Measurements from ENCODE around the gene AMN1.

DNA sequence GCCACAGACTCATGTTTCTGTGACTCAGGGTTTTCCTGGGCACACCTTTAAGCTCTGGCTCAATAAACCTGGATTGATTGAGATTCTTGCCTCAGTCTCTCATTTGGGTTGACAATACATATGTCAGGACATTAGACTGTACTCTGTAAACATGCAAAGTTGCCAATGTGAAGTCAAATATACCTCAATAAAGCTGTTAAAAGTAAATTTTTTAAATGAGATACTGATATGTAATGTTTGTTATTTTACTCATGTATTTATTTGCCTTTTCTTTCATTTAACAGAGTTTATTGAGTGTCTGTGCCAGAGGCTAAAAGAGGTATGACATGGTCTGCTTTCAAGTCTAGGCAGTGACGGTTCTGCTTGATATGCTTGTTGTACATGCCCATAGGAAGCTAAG, 73.0 kb downstream of the AMN1 start:
- TF ChIP-seq, protein P1, sequence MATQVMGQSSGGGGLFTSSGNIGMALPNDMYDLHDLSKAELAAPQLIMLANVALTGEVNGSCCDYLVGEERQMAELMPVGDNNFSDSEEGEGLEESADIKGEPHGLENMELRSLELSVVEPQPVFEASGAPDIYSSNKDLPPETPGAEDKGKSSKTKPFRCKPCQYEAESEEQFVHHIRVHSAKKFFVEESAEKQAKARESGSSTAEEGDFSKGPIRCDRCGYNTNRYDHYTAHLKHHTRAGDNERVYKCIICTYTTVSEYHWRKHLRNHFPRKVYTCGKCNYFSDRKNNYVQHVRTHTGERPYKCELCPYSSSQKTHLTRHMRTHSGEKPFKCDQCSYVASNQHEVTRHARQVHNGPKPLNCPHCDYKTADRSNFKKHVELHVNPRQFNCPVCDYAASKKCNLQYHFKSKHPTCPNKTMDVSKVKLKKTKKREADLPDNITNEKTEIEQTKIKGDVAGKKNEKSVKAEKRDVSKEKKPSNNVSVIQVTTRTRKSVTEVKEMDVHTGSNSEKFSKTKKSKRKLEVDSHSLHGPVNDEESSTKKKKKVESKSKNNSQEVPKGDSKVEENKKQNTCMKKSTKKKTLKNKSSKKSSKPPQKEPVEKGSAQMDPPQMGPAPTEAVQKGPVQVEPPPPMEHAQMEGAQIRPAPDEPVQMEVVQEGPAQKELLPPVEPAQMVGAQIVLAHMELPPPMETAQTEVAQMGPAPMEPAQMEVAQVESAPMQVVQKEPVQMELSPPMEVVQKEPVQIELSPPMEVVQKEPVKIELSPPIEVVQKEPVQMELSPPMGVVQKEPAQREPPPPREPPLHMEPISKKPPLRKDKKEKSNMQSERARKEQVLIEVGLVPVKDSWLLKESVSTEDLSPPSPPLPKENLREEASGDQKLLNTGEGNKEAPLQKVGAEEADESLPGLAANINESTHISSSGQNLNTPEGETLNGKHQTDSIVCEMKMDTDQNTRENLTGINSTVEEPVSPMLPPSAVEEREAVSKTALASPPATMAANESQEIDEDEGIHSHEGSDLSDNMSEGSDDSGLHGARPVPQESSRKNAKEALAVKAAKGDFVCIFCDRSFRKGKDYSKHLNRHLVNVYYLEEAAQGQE (IDR thresholded peaks at IDR 0.05; ENCODE audit: insufficient read depth in 1 of 2, low read depth in 2 of 2, low read length in 2 of 2) = no peak
- TF ChIP-seq TAF1 (IDR thresholded peaks at IDR 0.05; ENCODE audit: borderline replicate concordance, insufficient read depth, low read length) (no peak), POLR2AphosphoS5 (IDR thresholded peaks at IDR 0.05; ENCODE audit: low read depth, low read length) (no peak), SIN3A (IDR thresholded peaks at IDR 0.05; ENCODE audit: borderline replicate concordance, insufficient read depth, low read length) (no peak)

Measured in PFSK-1 (cell line).